SU-DHL-6 (cell line): ENCODE data around the gene SLC22A4.

Source experiments
- EZH2phosphoT487 ChIP-seq: fragments of 200-600 bp; sonication (generic), shearing (Covaris generic); conservative IDR thresholded peaks from 2 replicates; pipeline ENCODE4 v1.6.1; 2018; ENCODE audit warnings: mild to moderate bottlenecking, antibody characterized with exemption, low read length, moderate library complexity, mixed read lengths
- TF ChIP-seq, protein P1 (sequence below): fragments of 200-600 bp; sonication (generic); IDR thresholded peaks from one replicate; pipeline ENCODE4 v1.5.1; 2017; ENCODE audit warnings: antibody characterized with exemption, mild to moderate bottlenecking, low read length, moderate library complexity; ENCODE audit not compliant: insufficient read depth, poor library complexity, severe bottlenecking

DNA sequence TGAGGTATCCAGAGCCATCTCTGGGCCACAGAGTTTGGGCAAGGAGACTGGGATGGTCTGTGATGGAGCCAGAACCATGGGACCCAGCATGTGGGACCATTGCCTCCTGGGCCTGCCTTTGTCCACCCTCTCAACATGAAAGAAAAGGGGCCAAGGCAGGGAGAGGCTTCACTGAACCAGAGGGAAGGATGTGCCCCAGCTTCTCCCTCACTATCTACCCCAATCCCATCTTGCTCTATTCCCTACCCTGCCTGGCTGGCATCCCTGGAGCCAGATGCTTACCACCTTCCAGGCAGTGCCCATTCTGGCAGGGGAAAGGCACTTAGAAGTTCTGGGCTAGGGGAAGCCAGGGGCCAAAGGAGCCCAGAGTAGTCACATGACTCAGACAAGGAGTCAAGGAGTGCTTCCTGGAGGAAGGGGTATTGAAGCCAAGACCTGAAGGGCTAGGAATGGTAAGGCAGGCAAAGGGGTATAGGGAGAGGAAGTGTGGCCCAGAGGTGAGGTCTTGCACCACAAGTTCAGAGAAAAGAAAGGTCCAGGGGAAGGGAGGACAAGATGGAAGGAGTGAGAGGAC lies 26.9 kb upstream of the SLC22A4 start:
- TF ChIP-seq, protein P1, sequence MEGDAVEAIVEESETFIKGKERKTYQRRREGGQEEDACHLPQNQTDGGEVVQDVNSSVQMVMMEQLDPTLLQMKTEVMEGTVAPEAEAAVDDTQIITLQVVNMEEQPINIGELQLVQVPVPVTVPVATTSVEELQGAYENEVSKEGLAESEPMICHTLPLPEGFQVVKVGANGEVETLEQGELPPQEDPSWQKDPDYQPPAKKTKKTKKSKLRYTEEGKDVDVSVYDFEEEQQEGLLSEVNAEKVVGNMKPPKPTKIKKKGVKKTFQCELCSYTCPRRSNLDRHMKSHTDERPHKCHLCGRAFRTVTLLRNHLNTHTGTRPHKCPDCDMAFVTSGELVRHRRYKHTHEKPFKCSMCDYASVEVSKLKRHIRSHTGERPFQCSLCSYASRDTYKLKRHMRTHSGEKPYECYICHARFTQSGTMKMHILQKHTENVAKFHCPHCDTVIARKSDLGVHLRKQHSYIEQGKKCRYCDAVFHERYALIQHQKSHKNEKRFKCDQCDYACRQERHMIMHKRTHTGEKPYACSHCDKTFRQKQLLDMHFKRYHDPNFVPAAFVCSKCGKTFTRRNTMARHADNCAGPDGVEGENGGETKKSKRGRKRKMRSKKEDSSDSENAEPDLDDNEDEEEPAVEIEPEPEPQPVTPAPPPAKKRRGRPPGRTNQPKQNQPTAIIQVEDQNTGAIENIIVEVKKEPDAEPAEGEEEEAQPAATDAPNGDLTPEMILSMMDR = no peak
- no peak for TF ChIP-seq EZH2phosphoT487
